ENCODE results near the gene AQP12A. TPM values are rescaled to one million over a fixed set of nuclear protein-coding genes. Genes with fewer than 3 reads are reported as not detected.

AQP12A gene
- total RNA-seq, 1 experiment from 2014 or later = not detected

DNA sequence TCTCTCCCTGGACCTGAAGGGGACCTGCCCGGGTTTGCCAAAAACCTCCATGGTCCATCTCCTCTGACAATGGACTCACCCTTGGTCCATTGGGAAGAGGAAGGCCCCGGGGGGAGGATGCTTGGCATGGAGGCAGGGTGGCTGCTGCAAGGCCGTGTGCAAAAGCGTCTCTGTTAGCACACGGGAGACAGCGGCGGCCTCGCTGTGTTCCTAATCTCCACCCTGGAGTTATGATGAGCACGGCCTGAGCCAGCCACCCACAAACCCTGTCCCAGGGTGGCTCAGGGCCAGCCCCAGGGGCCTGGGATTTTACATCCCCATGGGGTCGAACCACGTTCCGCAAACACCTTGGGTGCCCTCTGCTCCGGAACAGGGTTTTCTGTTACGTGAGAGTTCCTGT, 35.8 kb downstream of the AQP12A start:
- ChIA-PET POLR2A (no interaction called here), CTCF (no interaction called here)
- in situ Hi-C loops (cut with HindIII; ENCODE audit: low pct_unique_long_range_greater_than_20kb, low sequenced_read_pairs) = no loop called here
- ATAC-seq = no peak
- Histone ChIP-seq H3K27me3 (ENCODE audit: control insufficient read depth, insufficient read depth, low read length) (no peaks in the 10 kb centered on the region), H3K27ac (ENCODE audit: low read length) (no peak overlapping the region), H3K4me1 (ENCODE audit: control insufficient read depth, insufficient read depth, low read length) (no peaks in the 10 kb centered on the region), H3K36me3 (ENCODE audit: control insufficient read depth, insufficient read depth, low read length) (no peaks in the 10 kb centered on the region), H3K4me3 (ENCODE audit: low read depth in 2 of 2, low read length in 2 of 2) (no peak overlapping the region), H3K9me3 (ENCODE audit: control insufficient read depth, insufficient read depth, low read depth, low read length) (no peaks in the 10 kb centered on the region)
- no peak for DNase-seq (ENCODE audit: low read depth, low spot score)
- BruUV-seq (replicated peaks) = no TSS peak
- intact Hi-C loops (cut with micrococcal nuclease; ENCODE audit: unreplicated experiment) = no loop called here
- TF ChIP-seq, protein P1, sequence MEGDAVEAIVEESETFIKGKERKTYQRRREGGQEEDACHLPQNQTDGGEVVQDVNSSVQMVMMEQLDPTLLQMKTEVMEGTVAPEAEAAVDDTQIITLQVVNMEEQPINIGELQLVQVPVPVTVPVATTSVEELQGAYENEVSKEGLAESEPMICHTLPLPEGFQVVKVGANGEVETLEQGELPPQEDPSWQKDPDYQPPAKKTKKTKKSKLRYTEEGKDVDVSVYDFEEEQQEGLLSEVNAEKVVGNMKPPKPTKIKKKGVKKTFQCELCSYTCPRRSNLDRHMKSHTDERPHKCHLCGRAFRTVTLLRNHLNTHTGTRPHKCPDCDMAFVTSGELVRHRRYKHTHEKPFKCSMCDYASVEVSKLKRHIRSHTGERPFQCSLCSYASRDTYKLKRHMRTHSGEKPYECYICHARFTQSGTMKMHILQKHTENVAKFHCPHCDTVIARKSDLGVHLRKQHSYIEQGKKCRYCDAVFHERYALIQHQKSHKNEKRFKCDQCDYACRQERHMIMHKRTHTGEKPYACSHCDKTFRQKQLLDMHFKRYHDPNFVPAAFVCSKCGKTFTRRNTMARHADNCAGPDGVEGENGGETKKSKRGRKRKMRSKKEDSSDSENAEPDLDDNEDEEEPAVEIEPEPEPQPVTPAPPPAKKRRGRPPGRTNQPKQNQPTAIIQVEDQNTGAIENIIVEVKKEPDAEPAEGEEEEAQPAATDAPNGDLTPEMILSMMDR (IDR thresholded peaks at IDR 0.05) = no peak
- TF ChIP-seq POLR2AphosphoS5 (IDR thresholded peaks at IDR 0.05; ENCODE audit: low read depth, low read length) (no peak), TCF7L2 (IDR thresholded peaks at IDR 0.05; ENCODE audit: low read depth, low read length) (no peak), SIN3A (IDR thresholded peaks at IDR 0.05; ENCODE audit: borderline replicate concordance, insufficient read depth, low read depth, low read length) (no peak)
- TF ChIP-seq, protein P2, sequence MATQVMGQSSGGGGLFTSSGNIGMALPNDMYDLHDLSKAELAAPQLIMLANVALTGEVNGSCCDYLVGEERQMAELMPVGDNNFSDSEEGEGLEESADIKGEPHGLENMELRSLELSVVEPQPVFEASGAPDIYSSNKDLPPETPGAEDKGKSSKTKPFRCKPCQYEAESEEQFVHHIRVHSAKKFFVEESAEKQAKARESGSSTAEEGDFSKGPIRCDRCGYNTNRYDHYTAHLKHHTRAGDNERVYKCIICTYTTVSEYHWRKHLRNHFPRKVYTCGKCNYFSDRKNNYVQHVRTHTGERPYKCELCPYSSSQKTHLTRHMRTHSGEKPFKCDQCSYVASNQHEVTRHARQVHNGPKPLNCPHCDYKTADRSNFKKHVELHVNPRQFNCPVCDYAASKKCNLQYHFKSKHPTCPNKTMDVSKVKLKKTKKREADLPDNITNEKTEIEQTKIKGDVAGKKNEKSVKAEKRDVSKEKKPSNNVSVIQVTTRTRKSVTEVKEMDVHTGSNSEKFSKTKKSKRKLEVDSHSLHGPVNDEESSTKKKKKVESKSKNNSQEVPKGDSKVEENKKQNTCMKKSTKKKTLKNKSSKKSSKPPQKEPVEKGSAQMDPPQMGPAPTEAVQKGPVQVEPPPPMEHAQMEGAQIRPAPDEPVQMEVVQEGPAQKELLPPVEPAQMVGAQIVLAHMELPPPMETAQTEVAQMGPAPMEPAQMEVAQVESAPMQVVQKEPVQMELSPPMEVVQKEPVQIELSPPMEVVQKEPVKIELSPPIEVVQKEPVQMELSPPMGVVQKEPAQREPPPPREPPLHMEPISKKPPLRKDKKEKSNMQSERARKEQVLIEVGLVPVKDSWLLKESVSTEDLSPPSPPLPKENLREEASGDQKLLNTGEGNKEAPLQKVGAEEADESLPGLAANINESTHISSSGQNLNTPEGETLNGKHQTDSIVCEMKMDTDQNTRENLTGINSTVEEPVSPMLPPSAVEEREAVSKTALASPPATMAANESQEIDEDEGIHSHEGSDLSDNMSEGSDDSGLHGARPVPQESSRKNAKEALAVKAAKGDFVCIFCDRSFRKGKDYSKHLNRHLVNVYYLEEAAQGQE (IDR thresholded peaks at IDR 0.05; ENCODE audit: insufficient read depth in 1 of 2, low read depth in 2 of 2, low read length in 1 of 2) = no peak

DNA sequence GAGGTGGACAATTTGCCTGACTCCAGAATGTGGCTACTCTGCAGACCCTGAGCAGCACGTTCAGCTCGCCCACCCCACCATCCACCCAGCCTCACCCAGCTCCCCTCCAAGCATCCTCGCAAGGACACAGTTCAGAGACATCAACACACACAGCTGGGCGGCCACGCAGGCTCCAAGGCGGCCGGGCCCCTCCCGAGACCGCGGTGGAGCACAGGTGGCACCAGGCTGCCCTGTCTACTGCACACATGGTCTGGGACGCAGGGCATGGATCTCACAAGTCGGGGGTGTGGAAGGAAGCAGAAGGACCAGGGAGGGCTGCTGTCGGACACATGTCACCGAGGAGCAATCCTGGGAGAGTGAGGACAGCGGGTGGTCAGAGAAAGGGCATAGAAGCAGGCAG, 36.2 kb downstream of the AQP12A start:
- in situ Hi-C loops (cut with HindIII; ENCODE audit: low pct_unique_long_range_greater_than_20kb, low sequenced_read_pairs) = no loop called here
- ChIA-PET CTCF (no interaction called here), POLR2A (no interaction called here)
- Histone ChIP-seq H3K27me3 (ENCODE audit: control insufficient read depth, insufficient read depth, low read length) (no peaks in the 10 kb centered on the region), H3K27ac (ENCODE audit: low read length) (no peak overlapping the region), H3K36me3 (ENCODE audit: control insufficient read depth, insufficient read depth, low read length) (no peaks in the 10 kb centered on the region), H3K4me1 (ENCODE audit: control insufficient read depth, insufficient read depth, low read length) (no peaks in the 10 kb centered on the region), H3K9me3 (ENCODE audit: control insufficient read depth, insufficient read depth, low read depth, low read length) (no peaks in the 10 kb centered on the region), H3K4me3 (ENCODE audit: low read depth in 2 of 2, low read length in 2 of 2) (no peak overlapping the region)
- BruUV-seq (replicated peaks) = no TSS peak
- ATAC-seq (no peak), DNase-seq (ENCODE audit: low read depth, low spot score) (no peak)
- TF ChIP-seq TCF7L2 (IDR thresholded peaks at IDR 0.05; ENCODE audit: low read depth, low read length) = no peak
- TF ChIP-seq, protein P1 (IDR thresholded peaks at IDR 0.05) = no peak
- no peak for TF ChIP-seq SIN3A (IDR thresholded peaks at IDR 0.05; ENCODE audit: borderline replicate concordance, insufficient read depth, low read depth, low read length)
- no peak for TF ChIP-seq POLR2AphosphoS5 (IDR thresholded peaks at IDR 0.05; ENCODE audit: low read depth, low read length)
- TF ChIP-seq, protein P2 (IDR thresholded peaks at IDR 0.05; ENCODE audit: insufficient read depth in 1 of 2, low read depth in 2 of 2, low read length in 1 of 2) = no peak
- intact Hi-C loops (cut with micrococcal nuclease; ENCODE audit: unreplicated experiment) = no loop called here
